Measurements from ENCODE around the gene GNAI2. TPM values are rescaled to one million over a fixed set of nuclear protein-coding genes. Genes with fewer than 3 reads are reported as not detected.
A peak's percentile ranks its signal among the peaks of the same experiment; 100 is the strongest.
"Not testable (repeated sequence)": the region's sequence is repeated elsewhere in the genome, so short reads cannot be mapped to it uniquely, and the experiment has no call there.

GNAI2 gene
- total and polyA plus RNA-seq, 2 experiments from 2014 or later, result 179 to 255 TPM

DNA sequence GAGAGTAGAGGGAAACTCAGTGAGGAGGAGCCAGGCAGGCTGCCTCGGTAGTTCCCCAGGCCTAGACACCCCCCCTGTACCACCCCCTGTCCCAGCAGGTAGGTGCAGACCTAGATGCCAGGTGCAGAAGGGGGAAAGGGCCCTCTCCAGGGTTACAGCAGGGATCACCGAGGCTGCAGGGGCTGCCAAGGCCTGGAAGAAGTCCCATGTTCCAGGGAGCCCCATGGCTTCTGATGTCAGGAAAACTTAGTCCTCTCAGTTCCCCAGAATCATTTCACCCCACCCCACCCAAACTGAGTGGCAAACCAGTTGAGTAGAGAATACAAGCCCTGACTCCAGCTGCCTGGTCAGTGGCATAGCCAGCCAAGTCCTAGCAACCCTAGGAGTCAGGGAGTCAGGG lies 25.5 kb downstream of the GNAI2 start:
- Histone ChIP-seq H3K4me3 (no peak overlapping the region), H3K36me3 (peaks cover 18% of the 10 kb centered on the region), H3K27ac (peak overlapping the region; percentile 97), H3K4me1 (ENCODE audit: low read depth) (peaks cover 38% of the 10 kb centered on the region), H3K27me3 (no peaks in the 10 kb centered on the region), H3K9me3 (ENCODE audit: low read depth) (no peaks in the 10 kb centered on the region)
- no peak for DNase-seq (ENCODE audit: low read depth in 1 of 2, low spot score in 1 of 2)
- TF ChIP-seq, protein P1, sequence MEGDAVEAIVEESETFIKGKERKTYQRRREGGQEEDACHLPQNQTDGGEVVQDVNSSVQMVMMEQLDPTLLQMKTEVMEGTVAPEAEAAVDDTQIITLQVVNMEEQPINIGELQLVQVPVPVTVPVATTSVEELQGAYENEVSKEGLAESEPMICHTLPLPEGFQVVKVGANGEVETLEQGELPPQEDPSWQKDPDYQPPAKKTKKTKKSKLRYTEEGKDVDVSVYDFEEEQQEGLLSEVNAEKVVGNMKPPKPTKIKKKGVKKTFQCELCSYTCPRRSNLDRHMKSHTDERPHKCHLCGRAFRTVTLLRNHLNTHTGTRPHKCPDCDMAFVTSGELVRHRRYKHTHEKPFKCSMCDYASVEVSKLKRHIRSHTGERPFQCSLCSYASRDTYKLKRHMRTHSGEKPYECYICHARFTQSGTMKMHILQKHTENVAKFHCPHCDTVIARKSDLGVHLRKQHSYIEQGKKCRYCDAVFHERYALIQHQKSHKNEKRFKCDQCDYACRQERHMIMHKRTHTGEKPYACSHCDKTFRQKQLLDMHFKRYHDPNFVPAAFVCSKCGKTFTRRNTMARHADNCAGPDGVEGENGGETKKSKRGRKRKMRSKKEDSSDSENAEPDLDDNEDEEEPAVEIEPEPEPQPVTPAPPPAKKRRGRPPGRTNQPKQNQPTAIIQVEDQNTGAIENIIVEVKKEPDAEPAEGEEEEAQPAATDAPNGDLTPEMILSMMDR (IDR thresholded peaks at IDR 0.05; ENCODE audit: low read depth, low read length), result no peak

DNA sequence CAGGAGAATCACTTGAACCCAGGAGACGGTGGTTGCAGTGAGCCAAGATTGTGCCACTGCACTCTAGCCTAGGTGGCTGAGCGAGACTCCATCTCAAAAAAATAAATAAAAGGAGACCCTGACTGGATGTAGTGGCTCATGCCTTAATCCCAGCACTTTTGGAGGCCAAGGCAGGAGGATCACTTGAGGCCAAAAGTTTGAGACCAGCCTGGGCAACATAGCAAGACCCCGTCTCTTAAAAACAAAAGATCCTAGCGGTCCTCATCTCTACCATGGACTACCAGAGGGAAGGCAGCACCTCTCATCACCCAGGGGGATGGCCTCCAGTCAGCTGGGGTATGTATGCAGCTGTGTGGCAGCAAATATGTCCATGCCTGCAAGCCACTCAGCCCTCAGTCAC lies 26.2 kb downstream of the GNAI2 start:
- Histone ChIP-seq H3K4me1 (ENCODE audit: low read depth) (peaks cover 45% of the 10 kb centered on the region), H3K27ac (peak overlapping the region; percentile 97)

DNA sequence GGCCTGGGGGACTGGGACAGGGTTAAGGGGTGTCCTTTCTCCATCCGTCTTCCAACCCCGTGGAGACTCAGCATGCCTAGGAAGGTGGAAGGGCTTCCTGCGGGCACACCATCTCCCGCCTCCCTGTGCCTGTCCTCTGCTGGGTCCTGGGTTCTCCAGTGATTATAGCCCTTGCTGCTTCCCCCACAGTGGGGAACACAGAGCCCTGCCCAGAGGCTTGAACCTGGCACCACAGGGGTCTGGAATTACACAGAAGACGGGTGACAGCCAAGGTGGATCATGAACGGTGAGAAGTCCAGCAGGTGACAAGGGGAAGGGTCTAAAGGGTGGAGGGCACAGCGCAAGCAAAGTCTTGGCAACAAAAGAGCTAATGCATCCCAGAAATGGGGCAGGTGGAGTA lies 26.8 kb downstream of the GNAI2 start:
- peak overlapping the region; percentile 11 for H3K27ac ChIP-seq
- H3K9me3 ChIP-seq (ENCODE audit: low read depth), result no peaks in the 10 kb centered on the region
- peaks cover 51% of the 10 kb centered on the region for H3K4me1 ChIP-seq (ENCODE audit: low read depth)
- TF ChIP-seq, protein P1 (IDR thresholded peaks at IDR 0.05; ENCODE audit: low read depth, low read length), result no peak
- no peak overlapping the region for H3K4me3 ChIP-seq
- DNase-seq (ENCODE audit: low read depth in 1 of 2, low spot score in 1 of 2), result no peak
- H3K36me3 ChIP-seq, result peaks cover 7% of the 10 kb centered on the region
- no peaks in the 10 kb centered on the region for H3K27me3 ChIP-seq

More for the DNA sequence above, 26.2 kb downstream of the GNAI2 start:
- H3K36me3 ChIP-seq, result peaks cover 11% of the 10 kb centered on the region
- not testable (repeated sequence) for H3K9me3 ChIP-seq (ENCODE audit: low read depth); H3K4me3 ChIP-seq; H3K27me3 ChIP-seq; DNase-seq (ENCODE audit: low read depth in 1 of 2, low spot score in 1 of 2)

DNA sequence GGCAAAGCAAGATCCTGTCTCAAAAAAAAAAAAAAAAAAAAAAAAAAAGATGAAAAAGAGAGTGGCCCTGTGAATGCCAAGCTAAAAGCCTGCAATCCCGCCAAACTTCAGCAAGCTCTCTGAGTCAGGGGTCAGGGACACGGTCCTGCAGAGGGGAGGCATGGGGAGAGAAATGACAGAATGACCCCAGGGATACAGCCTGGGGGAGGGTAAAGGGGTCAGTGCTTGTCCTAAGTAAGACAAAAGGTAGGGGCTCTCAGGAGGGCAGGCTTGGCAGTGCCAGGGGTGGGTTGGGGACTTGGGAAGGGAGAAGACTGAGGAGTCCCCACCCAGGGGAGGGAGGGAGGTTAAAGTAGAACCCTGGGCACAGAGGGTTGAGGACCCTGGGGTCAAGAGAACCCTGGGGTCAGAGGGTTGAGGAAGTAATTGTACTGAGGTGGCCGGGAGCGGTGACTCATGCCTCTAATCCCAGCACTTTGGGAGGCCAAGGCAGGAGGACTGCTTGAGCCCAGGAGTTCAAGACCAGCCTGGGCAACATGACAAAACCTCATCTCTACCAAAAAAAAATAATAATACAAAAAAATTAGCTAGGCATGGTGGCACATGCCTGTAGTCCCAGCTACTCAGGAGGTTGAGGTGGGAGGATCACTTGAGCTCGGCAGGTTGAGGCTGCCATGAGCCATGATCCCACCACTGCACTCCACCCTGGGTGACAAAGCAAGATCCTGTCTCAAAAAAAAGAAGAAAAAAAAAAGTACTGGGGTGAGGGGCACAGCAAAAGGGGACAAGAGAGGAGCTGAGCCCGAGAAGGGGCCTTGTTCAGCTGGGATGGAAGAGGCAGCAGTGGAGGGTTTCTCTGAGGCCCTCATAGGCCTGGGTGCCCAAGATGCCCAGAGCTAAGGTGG lies 27.7 kb downstream of the GNAI2 start:
- Histone ChIP-seq H3K27ac (peak overlapping the region; percentile 98), H3K36me3 (no peaks in the 10 kb centered on the region), H3K9me3 (ENCODE audit: low read depth) (no peaks in the 10 kb centered on the region), H3K4me3 (no peak overlapping the region), H3K27me3 (no peaks in the 10 kb centered on the region), H3K4me1 (ENCODE audit: low read depth) (peaks cover 52% of the 10 kb centered on the region)
- DNase-seq (ENCODE audit: low read depth in 1 of 2, low spot score in 1 of 2), result no peak
- TF ChIP-seq, protein P1 (IDR thresholded peaks at IDR 0.05; ENCODE audit: low read depth, low read length), result no peak

DNA sequence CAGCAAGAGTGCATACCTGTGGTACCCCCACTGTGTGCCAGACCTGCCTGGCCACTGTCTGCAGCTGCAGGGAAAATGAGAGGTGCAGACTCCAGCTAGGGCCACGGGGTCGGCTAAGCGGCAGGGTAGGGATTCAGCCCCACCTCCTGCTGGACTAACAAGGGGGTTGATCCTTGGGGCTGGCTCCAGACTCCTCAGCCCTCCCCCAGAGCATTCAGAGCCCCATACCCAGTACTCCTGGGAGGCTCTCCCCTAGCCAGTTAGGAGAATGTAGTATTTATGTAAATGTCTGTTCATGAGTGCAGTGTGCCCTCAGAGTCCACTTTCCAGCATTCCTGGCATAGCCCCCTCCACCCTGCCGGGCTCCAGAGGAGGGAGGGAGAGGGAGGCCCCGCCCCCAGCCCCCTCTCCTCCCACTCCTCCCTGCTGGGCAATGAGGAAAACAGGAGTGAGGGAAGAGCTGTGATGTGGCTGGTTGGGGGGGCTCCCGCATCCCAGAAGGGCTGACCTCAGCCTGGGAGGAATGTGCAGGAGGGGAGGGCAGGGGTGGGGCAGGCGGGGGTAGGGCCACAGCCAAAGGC lies 28.5 kb downstream of the GNAI2 start:
- H3K36me3 ChIP-seq, result no peaks in the 10 kb centered on the region
- H3K27ac ChIP-seq, result peak overlapping the region; percentile 98
- TF ChIP-seq, protein P1 (IDR thresholded peaks at IDR 0.05; ENCODE audit: low read depth, low read length), result no peak
- no peaks in the 10 kb centered on the region for H3K9me3 ChIP-seq (ENCODE audit: low read depth)
- no peaks in the 10 kb centered on the region for H3K27me3 ChIP-seq
- H3K4me3 ChIP-seq, result no peak overlapping the region
- DNase-seq (ENCODE audit: low read depth in 1 of 2, low spot score in 1 of 2), result peak; percentile 95 to 96
- H3K4me1 ChIP-seq (ENCODE audit: low read depth), result peaks cover 52% of the 10 kb centered on the region

DNA sequence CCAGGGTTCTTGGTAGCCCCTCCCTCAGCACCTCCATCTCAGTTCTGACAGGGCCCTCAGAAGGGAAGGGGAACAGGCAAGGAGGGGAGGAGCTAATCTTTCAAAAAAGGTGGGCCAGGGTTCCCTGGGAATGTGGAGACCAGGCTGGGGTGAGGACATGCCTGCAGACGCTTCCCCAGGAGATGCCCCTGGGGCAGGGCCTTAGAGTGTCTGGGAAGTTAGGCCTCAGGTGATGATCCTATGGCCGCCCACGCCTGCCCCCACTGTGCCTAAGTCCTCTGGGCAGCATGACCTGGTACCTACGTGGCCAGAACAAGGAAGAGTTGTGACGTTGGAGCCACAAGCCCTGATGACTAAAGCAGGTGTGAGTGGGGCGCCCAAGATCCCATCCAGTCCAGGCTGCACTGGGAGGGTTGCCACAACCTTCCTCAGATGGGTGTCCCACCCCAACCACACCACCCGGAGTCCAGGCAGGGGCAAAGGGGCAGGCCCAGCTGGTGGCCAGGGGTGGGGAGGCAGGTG lies 29.0 kb downstream of the GNAI2 start:
- Histone ChIP-seq H3K27ac (peak overlapping the region; percentile 98), H3K9me3 (ENCODE audit: low read depth) (no peaks in the 10 kb centered on the region), H3K4me1 (ENCODE audit: low read depth) (peaks cover 52% of the 10 kb centered on the region)

More for the DNA sequence above, 29.0 kb downstream of the GNAI2 start:
- no peaks in the 10 kb centered on the region for H3K36me3 ChIP-seq
- H3K4me3 ChIP-seq, result no peak overlapping the region
- H3K27me3 ChIP-seq, result no peaks in the 10 kb centered on the region
- TF ChIP-seq, protein P1 (IDR thresholded peaks at IDR 0.05; ENCODE audit: low read depth, low read length), result no peak
- DNase-seq (ENCODE audit: low read depth in 1 of 2, low spot score in 1 of 2), result no peak

Measured in cardiac muscle cell (in vitro differentiated cells and primary cell).